Testis (tissue), 2 donors: Measurements from ENCODE around the gene HDC.

Source experiments
- POLR2A ChIP-seq: fragments of 450-650 bp; IDR thresholded peaks from one replicate; pipeline ENCODE4 v1.6.1; 2017; ENCODE audit warnings: antibody characterized with exemption, mild to moderate bottlenecking, moderate library complexity
- TF ChIP-seq, protein P1 (sequence below), 3 experiments: fragments of 450-650 bp in 2 of 3; fragments of 200-600 bp in 1 of 3; sonication (generic) in 1 of 3; IDR thresholded peaks; one replicate each; pipeline ENCODE4 v1.5.1; 2016 to 2019; ENCODE audit warnings: antibody characterized with exemption in 3 of 3, mild to moderate bottlenecking in 2 of 3, moderate library complexity in 1 of 3

DNA sequence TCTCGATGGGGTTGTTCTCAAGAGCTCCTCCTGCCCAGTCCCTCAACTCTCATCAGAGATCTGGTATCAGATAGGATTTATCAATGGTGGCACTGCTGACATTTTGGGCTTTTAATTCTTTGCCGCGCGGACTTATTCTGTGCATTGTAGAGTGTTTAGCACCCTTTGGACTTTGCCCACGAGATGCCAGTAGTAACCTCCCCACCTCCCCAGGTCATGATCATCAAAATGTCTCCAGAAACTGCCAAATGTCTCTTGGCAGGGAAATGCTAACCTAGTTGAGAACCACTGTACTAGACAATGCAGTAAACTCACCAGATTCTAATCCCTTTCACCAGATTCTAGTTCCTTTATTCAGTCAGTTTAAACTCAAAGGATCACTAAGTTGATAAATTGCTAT, 59.5 kb downstream of the HDC start:
- TF ChIP-seq, protein P1, sequence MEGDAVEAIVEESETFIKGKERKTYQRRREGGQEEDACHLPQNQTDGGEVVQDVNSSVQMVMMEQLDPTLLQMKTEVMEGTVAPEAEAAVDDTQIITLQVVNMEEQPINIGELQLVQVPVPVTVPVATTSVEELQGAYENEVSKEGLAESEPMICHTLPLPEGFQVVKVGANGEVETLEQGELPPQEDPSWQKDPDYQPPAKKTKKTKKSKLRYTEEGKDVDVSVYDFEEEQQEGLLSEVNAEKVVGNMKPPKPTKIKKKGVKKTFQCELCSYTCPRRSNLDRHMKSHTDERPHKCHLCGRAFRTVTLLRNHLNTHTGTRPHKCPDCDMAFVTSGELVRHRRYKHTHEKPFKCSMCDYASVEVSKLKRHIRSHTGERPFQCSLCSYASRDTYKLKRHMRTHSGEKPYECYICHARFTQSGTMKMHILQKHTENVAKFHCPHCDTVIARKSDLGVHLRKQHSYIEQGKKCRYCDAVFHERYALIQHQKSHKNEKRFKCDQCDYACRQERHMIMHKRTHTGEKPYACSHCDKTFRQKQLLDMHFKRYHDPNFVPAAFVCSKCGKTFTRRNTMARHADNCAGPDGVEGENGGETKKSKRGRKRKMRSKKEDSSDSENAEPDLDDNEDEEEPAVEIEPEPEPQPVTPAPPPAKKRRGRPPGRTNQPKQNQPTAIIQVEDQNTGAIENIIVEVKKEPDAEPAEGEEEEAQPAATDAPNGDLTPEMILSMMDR (IDR thresholded peaks at IDR 0.05), result no peak
- no peak for TF ChIP-seq POLR2A
